ENCODE data around the gene OR7G1. TPM values are rescaled to one million over a fixed set of nuclear protein-coding genes. Genes with fewer than 3 reads are reported as not detected.

OR7G1 gene
- total and polyA plus RNA-seq, 2 of the 4 experiments (the other 2 are of a cell fraction): not detected

DNA sequence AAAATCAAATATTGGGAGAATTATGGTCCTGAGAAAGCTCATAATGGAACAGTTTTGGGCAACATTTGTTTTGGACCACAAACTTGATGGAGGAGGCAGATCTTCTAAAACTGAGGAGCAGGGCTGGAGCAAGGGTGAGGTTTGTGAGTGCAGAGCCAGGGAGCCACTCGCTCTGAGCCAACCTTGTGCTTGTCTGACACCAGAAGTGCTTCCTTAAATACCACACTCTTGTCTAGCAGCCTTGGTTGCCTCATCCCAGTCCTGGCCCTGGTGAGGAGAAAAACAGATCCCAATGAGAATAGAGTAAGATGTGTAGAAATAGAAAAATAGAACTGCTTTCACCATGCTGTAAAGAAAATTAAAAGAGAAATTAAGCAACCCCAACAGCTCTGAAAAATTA is 31.3 kb upstream of the OR7G1 start:
- H3K27me3 ChIP-seq (ENCODE audit: control insufficient read depth, insufficient read depth, low read length): no peaks in the 10 kb centered on the region
- H3K56ac ChIP-seq (ENCODE audit: extremely low read depth, insufficient read depth, low read length): no peak overlapping the region
- H2BK120ac ChIP-seq (ENCODE audit: low read depth, low read length): no peak overlapping the region
- no peak overlapping the region for H4K5ac ChIP-seq (ENCODE audit: low read depth, low read length)
- no peak overlapping the region for H4K91ac ChIP-seq (ENCODE audit: insufficient read depth, low read depth, low read length)
- no peak overlapping the region for H2BK20ac ChIP-seq (ENCODE audit: low read depth, low read length)
- H3K79me1 ChIP-seq (ENCODE audit: low read depth in 1 of 2, low read length in 2 of 2): peaks cover 12 to 13% of the 10 kb centered on the region in 2 experiments
- intact Hi-C loops (cut with micrococcal nuclease) (no loop called here), in situ Hi-C loops (cut with MboI; ENCODE audit: low sequenced_read_pairs) (loop anchor here (25.0 kb wide), 1 partner anchor 915 kb away; no protein-coding TSS in a partner anchor), dilution Hi-C loops (cut with HindIII; ENCODE audit: low sequenced_read_pairs, unreplicated experiment) (no loop called here)
- no peak overlapping the region for H3K14ac ChIP-seq (replicated peaks; ENCODE audit: low read depth, low read length)
- POLR2A ChIA-PET (ENCODE audit: unreplicated experiment): interaction anchor here (0.6 kb wide), 1 partner anchor 825 kb away, joined by 3 read pairs; the partner anchor contains the start of gene RPS28
- H4K8ac ChIP-seq (ENCODE audit: low read depth in 2 of 2, low read length in 2 of 2): no peak overlapping the region
- H3K18ac ChIP-seq (ENCODE audit: low read depth, low read length): no peak overlapping the region
- no CpG with 5 or more reads among the region's 1 CpG for WGBS, 2 experiments (ENCODE audit: extremely low coverage in 2 of 2, insufficient read length in 1 of 2)
- no peak overlapping the region for H2BK5ac ChIP-seq (ENCODE audit: low read depth, low read length, poor library complexity, severe bottlenecking)
- no peak overlapping the region for H3K4me3 ChIP-seq (ENCODE audit: insufficient read depth, low read depth, low read length)
- no TSS peak for BruUV-seq (replicated peaks)
- H3K9me3 ChIP-seq (ENCODE audit: control insufficient read depth, insufficient read depth, low read length): peaks cover 39% of the 10 kb centered on the region
- no peak overlapping the region for H2BK15ac ChIP-seq (ENCODE audit: low read depth, low read length)
- TF ChIP-seq FOS (IDR thresholded peaks at IDR 0.05; ENCODE audit: low read depth, low read length): no peak
- TF ChIP-seq, protein P1, sequence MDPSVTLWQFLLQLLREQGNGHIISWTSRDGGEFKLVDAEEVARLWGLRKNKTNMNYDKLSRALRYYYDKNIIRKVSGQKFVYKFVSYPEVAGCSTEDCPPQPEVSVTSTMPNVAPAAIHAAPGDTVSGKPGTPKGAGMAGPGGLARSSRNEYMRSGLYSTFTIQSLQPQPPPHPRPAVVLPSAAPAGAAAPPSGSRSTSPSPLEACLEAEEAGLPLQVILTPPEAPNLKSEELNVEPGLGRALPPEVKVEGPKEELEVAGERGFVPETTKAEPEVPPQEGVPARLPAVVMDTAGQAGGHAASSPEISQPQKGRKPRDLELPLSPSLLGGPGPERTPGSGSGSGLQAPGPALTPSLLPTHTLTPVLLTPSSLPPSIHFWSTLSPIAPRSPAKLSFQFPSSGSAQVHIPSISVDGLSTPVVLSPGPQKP (IDR thresholded peaks at IDR 0.05; ENCODE audit: borderline replicate concordance, low read depth, low read length): no peak
- no peak for TF ChIP-seq RAD21 (IDR thresholded peaks at IDR 0.05; ENCODE audit: low read length)
- no peak for TF ChIP-seq NFE2L2 (IDR thresholded peaks at IDR 0.05; ENCODE audit: low read depth, low read length)
- no peak for TF ChIP-seq SMC3 (IDR thresholded peaks at IDR 0.05; ENCODE audit: low read depth, low read length)
- TF ChIP-seq CHD1 (IDR thresholded peaks at IDR 0.05; ENCODE audit: low read depth, low read length): no peak
- TF ChIP-seq MAZ (IDR thresholded peaks at IDR 0.05; ENCODE audit: borderline replicate concordance, low read depth, low read length): no peak
- TF ChIP-seq CTCF (conservative IDR thresholded peaks at IDR 0.05; ENCODE audit: low read depth, low read length): no peak
- no peak for TF ChIP-seq MXI1 (IDR thresholded peaks at IDR 0.05; ENCODE audit: borderline replicate concordance, low read depth, low read length)
- TF ChIP-seq BHLHE40 (IDR thresholded peaks at IDR 0.05; ENCODE audit: low read depth, low read length): no peak
- TF ChIP-seq, protein P2, sequence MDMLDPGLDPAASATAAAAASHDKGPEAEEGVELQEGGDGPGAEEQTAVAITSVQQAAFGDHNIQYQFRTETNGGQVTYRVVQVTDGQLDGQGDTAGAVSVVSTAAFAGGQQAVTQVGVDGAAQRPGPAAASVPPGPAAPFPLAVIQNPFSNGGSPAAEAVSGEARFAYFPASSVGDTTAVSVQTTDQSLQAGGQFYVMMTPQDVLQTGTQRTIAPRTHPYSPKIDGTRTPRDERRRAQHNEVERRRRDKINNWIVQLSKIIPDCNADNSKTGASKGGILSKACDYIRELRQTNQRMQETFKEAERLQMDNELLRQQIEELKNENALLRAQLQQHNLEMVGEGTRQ (IDR thresholded peaks at IDR 0.05; ENCODE audit: low read depth, low read length): no peak
- no peak for TF ChIP-seq CEBPB (IDR thresholded peaks at IDR 0.05; ENCODE audit: low read depth, low read length)
- H3K36me3 ChIP-seq (ENCODE audit: control insufficient read depth, insufficient read depth, low read length): peaks cover 22% of the 10 kb centered on the region
- no peak overlapping the region for H3K9ac ChIP-seq (ENCODE audit: low read depth, low read length)
- CTCF ChIA-PET: no interaction called here
- DNase-seq: no peak
- H3K4me1 ChIP-seq (ENCODE audit: control insufficient read depth, insufficient read depth, low read length): no peaks in the 10 kb centered on the region
- no peak overlapping the region for H2AK9ac ChIP-seq (replicated peaks; ENCODE audit: low read depth, low read length, poor library complexity)
- no peak overlapping the region for H2AFZ ChIP-seq (replicated peaks; ENCODE audit: low read length, poor library complexity)
- no peak overlapping the region for H3K23ac ChIP-seq (ENCODE audit: low read depth, low read length)
- no peaks in the 10 kb centered on the region for H3K9me1 ChIP-seq (ENCODE audit: insufficient read depth, low read length)
- H2AK5ac ChIP-seq (ENCODE audit: low read depth, low read length): no peak overlapping the region
- H4K20me1 ChIP-seq (ENCODE audit: insufficient read depth, low read length): peaks cover 21% of the 10 kb centered on the region
- H3K4ac ChIP-seq (ENCODE audit: low read depth, low read length): no peak overlapping the region
- no peak for ATAC-seq (ENCODE audit: low read depth)
- no peak overlapping the region for H3K4me2 ChIP-seq (ENCODE audit: low read depth, low read length)
- H3K27ac ChIP-seq (ENCODE audit: insufficient read depth, low read length): no peak overlapping the region
